ENCODE data around the gene TUBA1B.

- TF ChIP-seq CTCF (IDR thresholded peaks at IDR 0.05) (peak; percentile 74 to 80 (median 76)), POLR2A (IDR thresholded peaks at IDR 0.05) (no peak)
These were observed 42.9 kb downstream of the TUBA1B start for GRCh38 chr12:49088150-49088931.

All from testis (tissue), 2 donors.